NCI-H526 treated with DMSO at 0.1 percent for 48 hours (cell line): ENCODE measurements around the gene ZNF438.
"Not testable (repeated sequence)": the region's sequence is repeated elsewhere in the genome, so short reads cannot be mapped to it uniquely, and the experiment has no call there.

Experiments
- DNase-seq: peaks from one replicate; lab custom pipeline; 2025; lab: John Stamatoyannopoulos, UW

The ZNF438 gene

DNA sequence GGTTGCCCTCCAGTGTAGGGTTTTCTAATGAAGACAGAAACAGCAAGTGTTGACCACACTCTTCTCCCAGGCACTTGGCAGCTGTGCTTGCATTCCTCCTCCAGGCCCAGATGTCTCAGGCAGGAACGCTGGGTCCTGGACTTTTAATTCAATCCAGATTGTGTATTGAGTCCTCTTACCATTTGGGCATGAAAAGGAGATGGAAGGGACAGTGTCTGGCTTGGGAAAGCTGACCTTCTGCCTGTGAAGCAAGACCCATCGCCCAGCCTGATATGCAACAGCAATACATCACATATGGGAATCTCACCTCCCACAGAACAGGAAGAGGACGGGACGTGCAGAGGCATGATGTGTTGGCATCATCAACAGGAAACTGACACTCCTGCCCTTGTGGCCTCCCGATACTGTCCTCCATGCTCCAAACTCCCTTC is 227.8 kb downstream of the ZNF438 start:
- DNase-seq = no peak

DNA sequence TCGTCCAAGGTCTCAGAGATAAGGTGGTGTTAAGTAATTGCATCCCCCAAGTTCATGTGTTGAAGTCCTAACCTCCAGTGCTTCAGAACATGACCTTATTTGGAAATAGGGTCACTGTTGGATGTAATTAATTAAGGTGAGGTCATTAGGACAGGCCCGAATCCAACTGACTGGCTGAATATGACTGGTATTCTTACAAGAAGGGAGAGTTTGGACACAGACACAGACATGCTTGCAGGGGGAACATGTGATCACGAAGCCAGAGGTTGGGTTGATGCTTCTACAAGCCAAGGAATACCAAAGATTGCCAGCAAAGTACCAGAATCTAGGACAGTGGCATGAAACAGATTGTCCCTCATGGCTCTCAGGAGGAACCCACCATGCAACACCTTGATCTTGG is 228.6 kb downstream of the ZNF438 start:
- no peak for DNase-seq

DNA sequence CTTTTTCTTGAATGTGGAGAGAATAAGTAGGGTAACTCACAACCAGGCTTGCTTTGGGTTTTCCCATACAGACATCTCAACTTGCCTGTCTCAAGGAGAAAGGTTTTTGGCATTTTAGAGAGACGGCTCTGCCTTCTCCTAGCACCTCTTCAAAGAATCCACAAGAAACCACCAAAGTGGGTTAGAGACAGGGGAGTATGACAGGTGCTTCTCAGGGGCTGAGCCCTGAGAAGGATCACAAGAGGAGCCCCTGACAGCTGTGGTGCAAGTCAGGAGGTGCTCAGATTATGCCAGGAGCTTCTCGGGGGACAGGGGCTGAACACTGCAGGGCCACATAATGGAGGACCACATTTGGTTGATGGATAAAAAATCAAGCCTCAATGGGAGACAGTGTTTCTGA is 231.3 kb downstream of the ZNF438 start:
- DNase-seq = no peak

DNA sequence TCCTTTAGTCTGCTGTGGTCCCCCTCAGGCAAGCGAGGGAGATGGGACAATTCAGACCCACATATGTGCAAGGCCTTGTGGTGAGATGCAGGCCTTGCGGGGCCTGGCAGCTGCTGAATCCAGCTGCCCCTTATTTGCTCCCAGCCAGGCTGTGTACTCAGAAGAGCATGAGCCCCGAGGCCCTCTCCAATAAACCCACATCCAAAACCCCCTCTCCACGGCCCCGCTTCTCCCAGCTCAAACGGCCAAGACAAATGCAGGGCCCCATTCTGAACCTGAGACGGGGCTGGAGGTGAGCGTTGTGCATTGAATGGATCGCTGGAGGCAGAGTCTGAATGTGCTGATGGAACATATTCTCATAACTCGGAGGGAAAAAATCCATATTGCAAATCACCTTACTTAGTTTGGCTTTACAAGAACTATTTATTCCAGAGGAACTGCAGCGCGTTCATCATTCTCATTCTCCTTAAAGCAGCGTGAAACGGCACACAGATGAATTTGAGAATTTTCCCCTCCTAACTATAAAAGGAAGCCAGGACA is 232.9 kb downstream of the ZNF438 start:
- no peak for DNase-seq

DNA sequence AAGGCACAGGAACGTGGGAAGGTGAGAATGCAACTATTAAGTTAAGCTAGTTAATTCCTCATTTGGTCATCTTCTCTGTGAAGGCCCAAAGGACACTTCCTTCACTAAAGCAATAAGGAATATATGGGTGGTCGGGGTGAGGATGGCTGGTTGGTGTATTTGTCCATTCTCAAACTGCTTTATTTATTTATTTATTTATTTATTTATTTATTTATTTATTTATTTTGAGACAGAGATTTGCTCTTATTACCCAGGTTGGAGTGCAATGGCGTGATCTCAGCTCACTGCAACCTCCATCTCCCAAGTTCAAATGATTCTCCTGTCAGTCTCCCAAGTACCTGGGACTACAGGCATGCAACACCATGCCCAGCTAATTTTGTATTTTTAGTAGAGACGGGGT is 236.6 kb downstream of the ZNF438 start:
- DNase-seq = not testable (repeated sequence)
